GM12874 (cell line): ENCODE measurements around the gene ORM2.
A peak's percentile ranks its signal among the peaks of the same experiment; 100 is the strongest.

Experiments
- TF ChIP-seq, protein P1 (sequence below): IDR thresholded peaks from 2 replicates; pipeline ENCODE4 v1.5.1; 2011; ENCODE audit warnings: low read depth, mild to moderate bottlenecking, control low read depth, low read length, moderate library complexity; ENCODE audit not compliant: insufficient read depth

Gene ORM2

DNA sequence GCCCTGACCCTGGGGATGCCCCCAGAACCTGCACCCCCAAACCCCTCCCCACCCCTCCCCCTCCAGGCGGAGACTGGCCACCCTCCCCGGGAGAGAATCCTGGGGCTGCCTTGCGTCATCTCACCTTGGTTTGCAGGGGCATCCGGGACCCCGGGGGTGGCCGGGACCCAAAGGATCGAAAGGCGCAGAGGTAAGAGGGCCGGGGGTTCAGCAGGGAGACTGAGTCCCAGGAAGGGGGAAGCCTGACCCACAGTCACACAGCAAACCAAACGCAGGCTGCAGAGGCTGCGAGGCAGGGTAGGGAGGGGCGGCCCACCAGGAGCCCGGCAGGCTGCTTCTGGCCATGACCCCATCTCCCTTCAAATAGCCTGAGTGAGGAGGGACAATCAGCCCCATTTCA is 40.6 kb upstream of the ORM2 start:
- TF ChIP-seq, protein P1, sequence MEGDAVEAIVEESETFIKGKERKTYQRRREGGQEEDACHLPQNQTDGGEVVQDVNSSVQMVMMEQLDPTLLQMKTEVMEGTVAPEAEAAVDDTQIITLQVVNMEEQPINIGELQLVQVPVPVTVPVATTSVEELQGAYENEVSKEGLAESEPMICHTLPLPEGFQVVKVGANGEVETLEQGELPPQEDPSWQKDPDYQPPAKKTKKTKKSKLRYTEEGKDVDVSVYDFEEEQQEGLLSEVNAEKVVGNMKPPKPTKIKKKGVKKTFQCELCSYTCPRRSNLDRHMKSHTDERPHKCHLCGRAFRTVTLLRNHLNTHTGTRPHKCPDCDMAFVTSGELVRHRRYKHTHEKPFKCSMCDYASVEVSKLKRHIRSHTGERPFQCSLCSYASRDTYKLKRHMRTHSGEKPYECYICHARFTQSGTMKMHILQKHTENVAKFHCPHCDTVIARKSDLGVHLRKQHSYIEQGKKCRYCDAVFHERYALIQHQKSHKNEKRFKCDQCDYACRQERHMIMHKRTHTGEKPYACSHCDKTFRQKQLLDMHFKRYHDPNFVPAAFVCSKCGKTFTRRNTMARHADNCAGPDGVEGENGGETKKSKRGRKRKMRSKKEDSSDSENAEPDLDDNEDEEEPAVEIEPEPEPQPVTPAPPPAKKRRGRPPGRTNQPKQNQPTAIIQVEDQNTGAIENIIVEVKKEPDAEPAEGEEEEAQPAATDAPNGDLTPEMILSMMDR = no peak

GRCh38 chr9:114289571-114290481 is 39.8 kb upstream of the ORM2 start:
- TF ChIP-seq, protein P1 = no peak

DNA sequence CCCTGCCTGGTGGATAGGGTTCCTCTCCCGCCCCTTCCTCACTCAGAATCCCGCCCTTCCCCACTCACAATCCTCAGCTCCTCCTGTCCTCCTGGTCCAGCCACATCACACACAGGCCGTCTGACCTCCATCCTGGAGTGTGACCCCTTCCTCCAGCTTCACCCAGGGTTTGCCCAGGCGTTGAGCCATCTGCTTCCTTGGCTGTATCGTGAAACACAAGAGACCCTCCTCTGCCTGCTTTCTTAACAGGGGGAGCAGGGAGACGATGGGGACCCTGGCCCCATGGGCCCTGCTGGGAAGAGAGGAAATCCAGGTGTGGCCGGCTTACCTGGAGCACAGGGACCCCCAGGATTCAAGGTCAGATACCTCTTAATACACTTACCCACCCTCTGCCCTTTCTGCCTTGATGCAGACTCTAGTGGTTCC is 39.1 kb upstream of the ORM2 start:
- TF ChIP-seq, protein P1 = no peak

GRCh38 chr9:114291064-114291474 is 38.6 kb upstream of the ORM2 start:
- TF ChIP-seq, protein P1 = peak; percentile 84

- TF ChIP-seq, protein P1 = no peak
These were observed 37.6 kb upstream of the ORM2 start for GRCh38 chr9:114291886-114292590.

- TF ChIP-seq, protein P1 = no peak
These were observed 35.0 kb upstream of the ORM2 start for GRCh38 chr9:114294664-114295063.

- TF ChIP-seq, protein P1 = no peak
These were observed 33.3 kb upstream of the ORM2 start for GRCh38 chr9:114296338-114296737.
